Right lobe of liver (tissue), 4 donors: ENCODE data around the gene MAP3K10.

Experiments used
- POLR2A ChIP-seq: fragments of 450-650 bp; IDR thresholded peaks from one replicate; pipeline ENCODE4 v1.6.1; 2017; ENCODE audit warnings: antibody characterized with exemption, mild to moderate bottlenecking
- TF ChIP-seq, protein P1 (sequence below), 4 donors: fragments of 200-600 bp in 3 of 4; fragments of 450-650 bp in 1 of 4; IDR thresholded peaks; one replicate each; pipeline versions ENCODE4 v1.5.1 to v1.8.0; 2016 to 2022; ENCODE audit warnings: antibody characterized with exemption in 4 of 4, mild to moderate bottlenecking in 2 of 4
- donor health status: DM: no; HTN: no; CAD: no.
- donor health status: DM: no; HTN: no; CAD: no.
- donor health status: DM: no; HTN: yes; CAD: no.

DNA sequence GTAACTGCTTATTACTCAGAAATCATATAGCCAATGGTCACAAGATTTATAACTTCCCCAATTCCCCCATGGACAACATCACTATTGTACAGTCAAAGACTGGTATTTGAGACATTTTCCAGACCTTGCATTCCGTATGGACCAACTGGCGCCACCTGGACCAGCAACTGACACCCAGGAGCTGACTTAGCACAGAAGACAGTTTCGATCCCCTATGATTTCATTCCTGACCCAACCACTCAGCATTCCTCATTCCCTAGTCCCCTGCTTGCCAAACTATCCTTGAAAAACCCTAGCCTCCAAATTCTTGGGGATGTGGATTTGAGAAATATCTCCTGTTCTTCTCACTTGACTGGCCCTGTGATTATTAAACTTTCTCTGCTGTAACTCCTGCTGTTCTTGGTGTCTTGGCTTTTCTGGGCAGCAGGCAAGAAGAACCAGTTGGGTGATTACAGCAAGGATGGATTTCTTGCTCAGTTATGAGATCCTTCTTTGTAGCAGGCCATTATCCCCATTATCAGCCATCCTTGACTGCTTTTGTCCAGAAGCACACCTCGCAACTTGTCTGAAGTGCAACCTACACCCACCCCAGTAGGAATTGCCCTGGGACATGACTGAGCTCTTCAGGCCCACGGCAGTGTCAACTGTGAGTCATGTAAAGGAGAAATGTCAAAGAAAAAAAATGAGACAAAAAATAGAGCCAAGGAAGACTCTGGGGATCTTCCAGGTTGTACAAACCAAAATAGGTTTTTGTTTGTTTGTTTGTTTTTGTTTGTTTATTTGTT, 13.7 kb upstream of the MAP3K10 start:
- TF ChIP-seq, protein P1, sequence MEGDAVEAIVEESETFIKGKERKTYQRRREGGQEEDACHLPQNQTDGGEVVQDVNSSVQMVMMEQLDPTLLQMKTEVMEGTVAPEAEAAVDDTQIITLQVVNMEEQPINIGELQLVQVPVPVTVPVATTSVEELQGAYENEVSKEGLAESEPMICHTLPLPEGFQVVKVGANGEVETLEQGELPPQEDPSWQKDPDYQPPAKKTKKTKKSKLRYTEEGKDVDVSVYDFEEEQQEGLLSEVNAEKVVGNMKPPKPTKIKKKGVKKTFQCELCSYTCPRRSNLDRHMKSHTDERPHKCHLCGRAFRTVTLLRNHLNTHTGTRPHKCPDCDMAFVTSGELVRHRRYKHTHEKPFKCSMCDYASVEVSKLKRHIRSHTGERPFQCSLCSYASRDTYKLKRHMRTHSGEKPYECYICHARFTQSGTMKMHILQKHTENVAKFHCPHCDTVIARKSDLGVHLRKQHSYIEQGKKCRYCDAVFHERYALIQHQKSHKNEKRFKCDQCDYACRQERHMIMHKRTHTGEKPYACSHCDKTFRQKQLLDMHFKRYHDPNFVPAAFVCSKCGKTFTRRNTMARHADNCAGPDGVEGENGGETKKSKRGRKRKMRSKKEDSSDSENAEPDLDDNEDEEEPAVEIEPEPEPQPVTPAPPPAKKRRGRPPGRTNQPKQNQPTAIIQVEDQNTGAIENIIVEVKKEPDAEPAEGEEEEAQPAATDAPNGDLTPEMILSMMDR (IDR thresholded peaks at IDR 0.05), result no peak
- TF ChIP-seq POLR2A, result no peak
